H1 (cell line): ENCODE results near the gene KATNAL1. TPM values are rescaled to one million over a fixed set of nuclear protein-coding genes. Genes with fewer than 3 reads are reported as not detected.

Source experiments
- CTCF ChIA-PET: fragments of 300-600 bp; sonication (Branson Sonifier 250); formaldehyde crosslinking; loops from one replicate; lab custom pipeline; 2021; ENCODE audit not compliant: partially characterized antibody; lab: Charles Lee
- POLR2A ChIA-PET: fragments of 300-600 bp; sonication (Branson Sonifier 250); formaldehyde crosslinking; loops from one replicate; lab custom pipeline; 2021; ENCODE audit warnings: inconsistent platforms; ENCODE audit not compliant: partially characterized antibody; lab: Charles Lee
- DNase-seq, 2 experiments: peaks; one replicate each; pipeline versions ENCODE4 v3.0.0 to v3.0.0-alpha.2; 2010 to 2022; ENCODE audit warnings: low spot score in 2 of 2, low read depth in 1 of 2, mixed read lengths in 1 of 2
- FAIRE-seq: peaks from 2 replicates; lab custom pipeline; 2011; peaks lifted over from hg19 to GRCh38; lab: Jason Lieb, UNC
- H2AFZ ChIP-seq: 2 replicates; pipeline ENCODE4 v1.8.1; 2012; ENCODE audit warnings: low read length, inconsistent platforms
- H2AK5ac ChIP-seq: 2 replicates; pipeline ENCODE4 v1.6.1; 2013; ENCODE audit warnings: low read depth, low read length
- H2BK120ac ChIP-seq: replicated peaks from 2 replicates; pipeline ENCODE3; 2013; ENCODE audit warnings: low read depth, low read length, inconsistent platforms
- H2BK12ac ChIP-seq: 2 replicates; pipeline ENCODE4 v1.6.1; 2013; ENCODE audit warnings: low read depth, low read length
- H2BK15ac ChIP-seq: 2 replicates; pipeline ENCODE4 v1.6.1; 2013; ENCODE audit warnings: low read length
- H2BK20ac ChIP-seq: 2 replicates; pipeline ENCODE4 v1.6.1; 2013; ENCODE audit warnings: low read length
- H2BK5ac ChIP-seq: 2 replicates; pipeline ENCODE4 v1.6.1; 2013; ENCODE audit warnings: low read depth, low read length
- H3K14ac ChIP-seq: 2 replicates; pipeline ENCODE4 v1.6.1; 2013; ENCODE audit warnings: inconsistent platforms; ENCODE audit not compliant: insufficient read length
- H3K18ac ChIP-seq: 2 replicates; pipeline ENCODE4 v1.6.1; 2013; ENCODE audit warnings: low read length; ENCODE audit errors: extremely low read depth
- H3K23ac ChIP-seq: 2 replicates; pipeline ENCODE4 v1.6.1; 2013; ENCODE audit warnings: inconsistent platforms; ENCODE audit not compliant: insufficient read length
- H3K23me2 ChIP-seq: 2 replicates; pipeline ENCODE4 v1.6.1; 2013; ENCODE audit warnings: low read depth, low read length
- H3K27ac ChIP-seq: 2 replicates; pipeline ENCODE4 v1.6.1; 2011; ENCODE audit warnings: low read depth, low read length, inconsistent platforms
- H3K27me3 ChIP-seq, 4 experiments: replicated peaks in 1 of 4; 1 replicate in 1 of 4; 2 replicates in 3 of 4; pipeline versions ENCODE4 v1.6.1 to v1.8.1; 2011 to 2013; ENCODE audit warnings: low read length in 3 of 4, mild to moderate bottlenecking in 3 of 4, inconsistent platforms in 2 of 4, mixed read lengths in 2 of 4, moderate library complexity in 1 of 4; ENCODE audit not compliant: control insufficient read depth in 3 of 4, insufficient read depth in 3 of 4; ENCODE audit errors: extremely low read depth in 1 of 4
- H3K36me3 ChIP-seq, 4 experiments: 2 replicates each; pipeline versions ENCODE4 v1.6.1 to v1.8.1; 2011 to 2013; ENCODE audit warnings: mild to moderate bottlenecking in 4 of 4, low read length in 3 of 4, moderate library complexity in 2 of 4, control low read depth in 1 of 4, inconsistent platforms in 1 of 4; ENCODE audit not compliant: insufficient read depth in 4 of 4, control insufficient read depth in 2 of 4
- H3K4ac ChIP-seq: replicated peaks from 2 replicates; pipeline ENCODE3; 2013; ENCODE audit warnings: low read length, low read depth, mixed read lengths, inconsistent platforms; ENCODE audit not compliant: insufficient read length
- H3K4me1 ChIP-seq, 4 experiments: replicated peaks in 1 of 4; 1 replicate in 1 of 4; 2 replicates in 3 of 4; pipeline versions ENCODE4 v1.6.1 to v1.8.1; 2011 to 2013; ENCODE audit warnings: low read length in 3 of 4, inconsistent platforms in 2 of 4, mixed read lengths in 1 of 4; ENCODE audit not compliant: insufficient read depth in 4 of 4, control insufficient read depth in 3 of 4
- H3K4me2 ChIP-seq, 2 experiments: 2 replicates each; pipeline versions ENCODE4 v1.6.1 to v1.8.1; 2011 to 2013; ENCODE audit warnings: low read depth in 2 of 2, low read length in 2 of 2, control low read depth in 1 of 2, inconsistent platforms in 1 of 2, mild to moderate bottlenecking in 1 of 2; ENCODE audit not compliant: insufficient read depth in 1 of 2
- H3K4me3 ChIP-seq, 4 experiments: fragments of 200-600, 300-600 bp in 1 of 4; sonication (generic), shearing (Covaris generic), sonication (Bioruptor Twin) in 1 of 4; 2 replicates each; pipeline versions ENCODE4 v1.5.1 to v1.8.1; 2011 to 2016; ENCODE audit warnings: low read length in 4 of 4, low read depth in 3 of 4, control low read depth in 2 of 4, inconsistent platforms in 2 of 4, mild to moderate bottlenecking in 2 of 4, mixed read lengths in 1 of 4, moderate library complexity in 1 of 4; ENCODE audit not compliant: insufficient read depth in 2 of 4; ENCODE audit errors: extremely low read depth in 1 of 4
- H3K56ac ChIP-seq: replicated peaks from 2 replicates; pipeline ENCODE3; 2013; ENCODE audit warnings: low read depth, mild to moderate bottlenecking, mixed read lengths, low read length, inconsistent platforms; ENCODE audit not compliant: insufficient read length
- H3K79me1 ChIP-seq: 2 replicates; pipeline ENCODE4 v1.6.1; 2013; ENCODE audit warnings: low read depth, low read length, control low read depth
- H3K79me2 ChIP-seq, 2 experiments: 2 replicates each; pipeline versions ENCODE4 v1.6.1 to v1.8.1; 2012 to 2013; ENCODE audit warnings: low read length in 2 of 2, mild to moderate bottlenecking in 2 of 2, inconsistent platforms in 1 of 2; ENCODE audit not compliant: insufficient read depth in 2 of 2, control insufficient read depth in 1 of 2
- H3K9ac ChIP-seq, 4 experiments: replicated peaks in 1 of 4; 1 replicate in 1 of 4; 2 replicates in 3 of 4; pipeline versions ENCODE4 v1.6.1 to v1.8.1; 2011 to 2013; ENCODE audit warnings: low read depth in 3 of 4, low read length in 3 of 4, control low read depth in 2 of 4, mild to moderate bottlenecking in 2 of 4, moderate library complexity in 2 of 4, inconsistent platforms in 1 of 4; ENCODE audit errors: extremely low read depth in 1 of 4
- H3K9me3 ChIP-seq, 2 experiments: 2 replicates each; pipeline versions ENCODE4 v1.6.1 to v1.8.1; 2012 to 2013; ENCODE audit warnings: mild to moderate bottlenecking in 2 of 2, moderate library complexity in 2 of 2, control low read depth in 1 of 2, inconsistent platforms in 1 of 2, low read depth in 1 of 2, low read length in 1 of 2, mixed read lengths in 1 of 2; ENCODE audit not compliant: insufficient read depth in 2 of 2
- H4K20me1 ChIP-seq, 2 experiments: replicated peaks in 1 of 2; 2 replicates each; pipeline versions ENCODE3 to v1.8.1; 2011 to 2013; ENCODE audit warnings: inconsistent platforms in 2 of 2, low read length in 2 of 2, mild to moderate bottlenecking in 1 of 2; ENCODE audit not compliant: insufficient read depth in 2 of 2, control insufficient read depth in 1 of 2
- H4K5ac ChIP-seq: 2 replicates; pipeline ENCODE4 v1.6.1; 2013; ENCODE audit warnings: low read length, low read depth, mixed read lengths, inconsistent platforms; ENCODE audit not compliant: insufficient read length
- H4K8ac ChIP-seq: 2 replicates; pipeline ENCODE4 v1.8.0; 2013; ENCODE audit warnings: mild to moderate bottlenecking, moderate library complexity, low read length, inconsistent platforms; ENCODE audit not compliant: insufficient read depth; ENCODE audit errors: extremely low read depth
- H4K91ac ChIP-seq: replicated peaks from 2 replicates; pipeline ENCODE3; 2013; ENCODE audit warnings: low read length, mixed read lengths, inconsistent platforms; ENCODE audit not compliant: insufficient read length
- CHD1 ChIP-seq: IDR thresholded peaks from 2 replicates; pipeline ENCODE4 v1.6.1; 2012; ENCODE audit warnings: low read depth, low read length, improper control_type of control experiment
- EP300 ChIP-seq, 2 experiments: IDR thresholded peaks; 1 replicate in 1 of 2; 2 replicates in 1 of 2; pipeline ENCODE4 v1.6.1; 2011 to 2012; ENCODE audit warnings: low read depth in 2 of 2, low read length in 2 of 2, mild to moderate bottlenecking in 2 of 2, borderline replicate concordance in 1 of 2, inconsistent platforms in 1 of 2, moderate library complexity in 1 of 2
- GTF2F1 ChIP-seq: IDR thresholded peaks from 2 replicates; pipeline ENCODE4 v1.6.1; 2012; ENCODE audit warnings: low read depth, low read length, improper control_type of control experiment, borderline replicate concordance
- RFX5 ChIP-seq: IDR thresholded peaks from 2 replicates; pipeline ENCODE4 v1.6.1; 2011; ENCODE audit warnings: low read depth, low read length, improper control_type of control experiment, borderline replicate concordance
- WGBS, 2 experiments: shearing (Covaris generic) in 1 of 2; methylation state at CpG; one replicate each; pipeline versions ENCODE4 v1.1.6 to v1.1.7; 2013 to 2015; ENCODE audit warnings: low lambda C conversion rate in 2 of 2, mixed read lengths in 2 of 2, inconsistent platforms in 1 of 2, low coverage in 1 of 2, missing lambda C conversion rate in 1 of 2; ENCODE audit not compliant: insufficient replicate concordance in 2 of 2, insufficient coverage in 1 of 2, insufficient read length in 1 of 2; ENCODE audit errors: extremely low coverage in 1 of 2, missing lambda C conversion rate in 1 of 2; 5-methylcytosine and 5-hydroxymethylcytosine counted together
- polyA plus RNA-seq, 7 experiments: library from polyadenylated mRNA; depleted of rRNA in 3 of 7; stranded (reverse) in 5 of 7; unstranded in 2 of 7; fragments of >200 nt in 5 of 7; fragments of 200-250 nt in 2 of 7; gene quantifications; 1 replicate in 5 of 7; 2 replicates in 1 of 7; 4 replicates in 1 of 7; pipeline versions ENCODE4 v1.2.1 to v1.2.3, GENCODE V29; 2011 to 2013; ENCODE audit warnings: missing spikeins in 2 of 7, mixed read lengths in 2 of 7
- total RNA-seq: library from RNA; stranded (reverse); fragmentation: NEBNext Ultra II Directional; extraction: Animal tissue kit (Norgen Biotek cat#: 25700); gene quantifications from 2 replicates; pipeline ENCODE4 v1.2.1, GENCODE V29; 2021

Gene KATNAL1
- total and polyA plus RNA-seq, 2 of the 8 experiments (the other 6 are each of a cell fraction or from before 2014, with no cell fraction given): 4.0 to 13.2 TPM

- Histone ChIP-seq H3K18ac (no peak overlapping the region), H3K36me3 (no peaks in the 10 kb centered on the region), H3K27ac (no peak overlapping the region), H3K4me2 (no peak overlapping the region), H3K14ac (no peak overlapping the region), H2AFZ (no peak overlapping the region), H2BK5ac (no peak overlapping the region), H3K4ac (no peak overlapping the region), H4K20me1 (no peaks in the 10 kb centered on the region), H3K4me1 (peaks cover 0 to 3% (median 1%) of the 10 kb centered on the region in 4 experiments; a peak in 2 of 7 replicates), H3K27me3 (no peaks in the 10 kb centered on the region), H3K9me3 (no peaks in the 10 kb centered on the region), H3K79me2 (no peaks in the 10 kb centered on the region), H2BK15ac (0 out of 2 replicates have a peak overlapping the region, but pooled peaks have one; percentile 32), H4K91ac (no peak overlapping the region), H2BK20ac (no peak overlapping the region), H3K4me3 (no peak overlapping the region), H3K79me1 (no peaks in the 10 kb centered on the region), H2AK5ac (no peak overlapping the region), H3K23ac (no peak overlapping the region), H2BK12ac (no peak overlapping the region), H3K9ac (no peak overlapping the region), H3K23me2 (no peaks in the 10 kb centered on the region), H4K8ac (no peak overlapping the region), H4K5ac (no peak overlapping the region), H3K56ac (no peak overlapping the region), H2BK120ac (no peak overlapping the region)
- WGBS, 2 experiments: 84% methylated on average over 11 of the region's 11 CpGs; no CpG with 5 or more reads in 1 of the 2 experiments
- ChIA-PET POLR2A (interaction anchor here (1.5 kb wide), 1 partner anchor 12 kb away, joined by 3 read pairs; no protein-coding TSS in a partner anchor), CTCF (no interaction called here)
- no peak for TF ChIP-seq RFX5
- no peak for TF ChIP-seq EP300 (IDR thresholded peaks at IDR 0.05; ENCODE audit: borderline replicate concordance in 1 of 2, low read depth in 2 of 2, low read length in 2 of 2)
- TF ChIP-seq GTF2F1: no peak
- TF ChIP-seq CHD1: no peak
- FAIRE-seq (no peak), DNase-seq (no peak)
Observed at GRCh38 chr13:30193279-30194234, 113.8 kb downstream of the KATNAL1 start.
